HL-60 (cell line): Measurements from ENCODE around the gene TMPRSS9.

Experiments
- DNase-seq, 2 experiments: peaks; one replicate each; pipeline ENCODE4 v3.0.0-alpha.2; 2010 to 2020; ENCODE audit warnings: low read depth in 1 of 2, low spot score in 1 of 2
- H3K27ac ChIP-seq: fragments of 250-450 bp; sonication (Bioruptor Pico); replicated peaks from 2 replicates; pipeline ENCODE4 v1.5.1; 2020; ENCODE audit warnings: mild to moderate bottlenecking, moderate library complexity
- H3K27me3 ChIP-seq: fragments of 250-450 bp; sonication (Bioruptor Pico); 2 replicates; pipeline ENCODE4 v1.5.1; 2021; ENCODE audit warnings: mild to moderate bottlenecking, moderate library complexity; ENCODE audit not compliant: insufficient read depth, poor library complexity, severe bottlenecking
- H3K4me3 ChIP-seq: replicated peaks from 2 replicates; pipeline ENCODE4 v1.5.1; 2011; ENCODE audit warnings: mild to moderate bottlenecking, control low read depth, low read length; ENCODE audit not compliant: insufficient read depth
- CTCF ChIP-seq: IDR thresholded peaks from one replicate; pipeline ENCODE4 v1.5.1; 2011; ENCODE audit warnings: low read length, control low read depth, inconsistent platforms; ENCODE audit not compliant: insufficient read depth
- GABPA ChIP-seq: IDR thresholded peaks from 2 replicates; pipeline ENCODE4 v1.6.1; 2012; ENCODE audit warnings: low read depth
- POLR2AphosphoS5 ChIP-seq: IDR thresholded peaks from 2 replicates; pipeline ENCODE4 v1.6.1; 2012; ENCODE audit warnings: low read depth
- REST ChIP-seq: IDR thresholded peaks from 2 replicates; pipeline ENCODE4 v1.6.1; 2012; ENCODE audit warnings: low read depth; ENCODE audit not compliant: insufficient replicate concordance
- SPI1 ChIP-seq: IDR thresholded peaks from 2 replicates; pipeline ENCODE4 v1.6.1; 2012; ENCODE audit warnings: low read depth, mild to moderate bottlenecking, borderline replicate concordance

TMPRSS9 gene

GRCh38 chr19:2385053-2385721 lies 25.1 kb downstream of the TMPRSS9 start:
- TF ChIP-seq CTCF: no peak
- no peak for TF ChIP-seq POLR2AphosphoS5
- no peak for TF ChIP-seq REST
- no peak for TF ChIP-seq GABPA
- no peak for TF ChIP-seq SPI1
- no peak overlapping the region for H3K27ac ChIP-seq
- no peak overlapping the region for H3K4me3 ChIP-seq
- DNase-seq: peak; percentile 19 to 45
- H3K27me3 ChIP-seq: no peaks in the 10 kb centered on the region

- TF ChIP-seq POLR2AphosphoS5: no peak
- no peak for TF ChIP-seq REST
- no peak for TF ChIP-seq GABPA
- no peak for TF ChIP-seq CTCF
- TF ChIP-seq SPI1: no peak
- no peak overlapping the region for H3K27ac ChIP-seq
- no peak for DNase-seq
Observed at GRCh38 chr19:2387367-2388288, 27.6 kb downstream of the TMPRSS9 start.

GRCh38 chr19:2389594-2389993 lies 29.5 kb downstream of the TMPRSS9 start:
- no peak for DNase-seq
- TF ChIP-seq REST: no peak
- no peak for TF ChIP-seq POLR2AphosphoS5
- no peak for TF ChIP-seq SPI1
- TF ChIP-seq GABPA: no peak
- no peak for TF ChIP-seq CTCF
- no peak overlapping the region for H3K27ac ChIP-seq
- H3K27me3 ChIP-seq: no peaks in the 10 kb centered on the region
- H3K4me3 ChIP-seq: no peak overlapping the region

More at GRCh38 chr19:2387367-2388288, 27.6 kb downstream of the TMPRSS9 start:
- no peaks in the 10 kb centered on the region for H3K27me3 ChIP-seq
- H3K4me3 ChIP-seq: no peak overlapping the region
